HTR-8/SVneo (cell line): Measurements from ENCODE around the gene STIM1.
A peak's percentile ranks its signal among the peaks of the same experiment; 100 is the strongest.

Experiments
- DNase-seq: peaks from one replicate; pipeline ENCODE4 v3.0.0; 2011; ENCODE audit warnings: low spot score, mixed read lengths; ENCODE audit not compliant: insufficient read length
- FAIRE-seq: peaks from 2 replicates; lab custom pipeline; 2011; peaks lifted over from hg19 to GRCh38; lab: Jason Lieb, UNC

The STIM1 gene

DNA sequence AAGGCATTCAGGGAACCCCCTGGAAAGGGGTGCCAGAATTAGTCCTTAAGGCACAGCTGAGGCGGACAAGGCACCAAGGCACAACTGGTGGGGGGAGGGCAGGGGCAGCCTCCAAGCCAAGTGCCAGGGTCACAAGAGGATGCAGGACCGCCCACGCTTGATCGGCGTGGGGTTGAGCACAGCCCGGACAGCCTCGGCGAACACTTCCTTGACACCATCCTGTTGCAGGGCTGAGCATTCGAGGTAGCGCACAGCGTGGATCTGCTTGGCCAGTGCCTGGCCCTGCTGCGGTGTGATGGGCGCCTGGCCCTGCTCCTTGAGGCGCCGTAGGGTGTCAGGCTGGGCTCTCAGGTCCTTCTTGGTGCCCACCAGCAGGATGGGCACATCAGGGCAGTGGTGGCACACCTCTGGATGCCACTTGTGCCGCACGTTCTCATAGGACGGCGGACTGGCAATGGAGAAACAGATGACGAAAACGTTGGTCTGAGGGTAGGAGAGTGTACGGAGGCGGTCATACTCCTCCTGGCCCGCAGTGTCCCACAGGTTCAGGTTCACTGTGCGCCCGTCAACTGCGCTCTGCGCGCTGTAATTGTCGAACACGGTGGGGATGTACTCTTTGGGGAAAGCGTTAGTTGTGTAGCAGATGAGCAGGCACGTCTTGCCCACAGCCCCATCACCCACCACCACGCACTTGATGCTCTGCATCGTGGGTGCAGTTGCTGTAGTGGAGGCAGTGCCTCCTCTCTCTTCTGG is 27.9 kb upstream of the STIM1 start:
- DNase-seq, result no peak
- peak; percentile 55 for FAIRE-seq

DNA sequence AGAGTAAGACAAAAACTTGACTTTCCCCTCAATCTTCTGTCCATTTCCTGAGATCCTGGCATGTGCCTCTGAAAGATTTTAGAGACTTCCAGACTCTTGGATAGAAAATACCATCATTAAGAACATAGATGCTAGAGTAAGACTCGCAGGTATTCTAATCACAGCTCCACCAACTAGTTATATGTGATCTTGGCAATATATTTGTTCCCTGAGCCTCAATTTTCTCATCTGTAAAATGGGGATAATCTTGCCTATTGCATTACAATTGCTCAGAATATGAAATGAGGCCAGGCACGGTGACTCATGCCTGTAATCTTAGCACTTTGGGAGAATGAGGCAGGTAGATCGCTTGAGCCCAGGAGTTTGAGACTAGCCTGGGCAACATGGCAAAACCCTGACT is 25.4 kb upstream of the STIM1 start:
- FAIRE-seq, result no peak

DNA sequence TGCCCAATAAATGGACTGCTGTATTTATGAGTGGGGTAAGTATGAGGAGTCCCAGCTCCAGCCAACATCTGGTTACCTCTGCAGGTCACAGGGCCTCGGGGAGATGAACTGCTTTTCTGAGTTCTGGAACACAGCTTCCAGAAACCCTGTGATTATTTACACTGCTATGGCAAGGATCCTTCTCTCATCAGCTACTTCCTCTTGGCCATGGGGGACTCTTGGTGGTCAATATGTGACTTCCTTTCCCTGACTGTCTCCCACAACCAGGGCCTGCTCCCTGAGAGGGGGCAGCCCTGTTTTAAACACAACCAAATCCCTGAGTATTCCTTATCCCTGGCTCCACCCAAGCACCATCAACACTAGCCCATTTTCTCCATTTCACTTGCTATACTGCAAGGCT is 24.7 kb upstream of the STIM1 start:
- DNase-seq, result no peak
- FAIRE-seq, result no peak

More for the DNA sequence above, 25.4 kb upstream of the STIM1 start:
- no peak for DNase-seq

DNA sequence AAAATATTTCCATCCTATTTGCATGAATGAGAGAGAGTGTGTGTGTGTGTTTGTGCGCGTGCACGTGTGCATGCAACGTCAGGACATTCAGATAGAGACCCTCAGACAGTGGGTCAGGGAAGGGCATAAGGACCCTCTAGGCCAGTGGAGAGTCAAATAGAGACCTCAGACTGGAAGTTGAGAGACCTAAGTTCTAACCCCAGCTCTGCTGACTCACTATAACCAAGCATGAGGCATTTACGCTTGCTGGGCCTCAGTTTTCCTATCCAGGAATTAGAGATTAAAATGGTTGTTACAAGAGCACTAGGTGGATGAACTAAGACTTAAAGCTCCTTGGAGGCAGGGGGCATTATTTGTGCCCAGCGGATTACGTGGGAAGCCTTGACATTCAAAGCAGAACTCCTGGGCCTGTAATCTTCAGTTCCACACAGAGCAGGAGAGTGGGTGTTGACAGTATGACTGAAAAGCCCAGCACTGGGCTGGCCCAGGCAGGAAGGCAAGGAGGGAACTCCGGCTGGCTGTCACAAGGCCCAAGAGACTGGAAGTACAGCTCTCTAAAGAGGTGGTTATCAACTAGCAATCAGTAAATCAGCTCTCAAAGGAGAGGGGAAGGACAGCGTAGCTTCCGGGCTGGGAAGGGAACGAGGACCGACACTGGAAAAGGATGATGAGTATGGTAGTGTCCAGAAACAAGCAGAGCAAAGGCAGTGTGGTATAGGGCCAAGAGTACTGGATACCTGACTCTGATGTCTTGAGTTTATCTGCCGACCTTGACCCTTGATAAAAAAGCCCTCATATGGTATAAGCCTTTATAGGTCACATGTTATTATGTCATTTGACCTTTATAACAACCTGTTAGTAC is 23.9 kb upstream of the STIM1 start:
- FAIRE-seq (no peak), DNase-seq (no peak)

DNA sequence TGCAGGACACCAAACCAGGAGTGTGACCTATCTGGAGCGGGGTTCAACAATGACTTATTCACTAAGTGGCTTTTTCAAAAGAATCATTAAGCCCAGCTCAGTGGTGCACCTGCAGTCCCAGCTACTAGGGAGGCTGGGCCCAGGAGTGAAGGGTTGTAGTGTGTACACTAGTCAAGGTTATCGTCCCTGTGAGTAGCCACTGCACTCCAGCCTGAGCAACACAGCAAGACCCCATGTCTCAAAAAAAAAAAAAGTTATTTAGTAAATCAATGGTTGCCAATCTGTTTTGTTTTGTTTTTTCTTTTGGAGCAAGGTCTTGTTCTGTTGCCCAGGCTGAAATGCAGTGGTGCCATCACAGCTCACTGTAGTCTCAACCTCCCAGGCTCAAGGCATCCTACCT is 22.6 kb upstream of the STIM1 start:
- FAIRE-seq (no peak), DNase-seq (no peak)

DNA sequence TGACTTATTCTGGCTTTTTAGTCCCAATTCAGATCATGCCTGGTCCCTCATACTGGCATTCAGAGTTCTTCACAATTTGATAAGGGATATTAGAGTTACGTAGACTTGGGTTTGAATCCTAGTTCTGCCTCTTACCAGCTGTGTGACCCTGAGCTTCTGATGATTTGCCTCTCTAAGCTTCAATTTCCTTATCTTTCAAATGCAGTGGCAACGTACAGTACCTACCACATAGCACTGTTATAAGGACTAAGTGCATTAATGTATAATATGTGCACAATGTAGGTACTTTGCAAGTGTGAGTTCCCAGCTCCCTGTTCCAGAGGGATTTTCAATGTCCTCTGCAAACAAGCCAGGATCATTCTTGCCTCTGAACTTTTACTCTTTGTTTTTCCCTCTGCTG is 22.0 kb upstream of the STIM1 start:
- no peak for DNase-seq
- no peak for FAIRE-seq

DNA sequence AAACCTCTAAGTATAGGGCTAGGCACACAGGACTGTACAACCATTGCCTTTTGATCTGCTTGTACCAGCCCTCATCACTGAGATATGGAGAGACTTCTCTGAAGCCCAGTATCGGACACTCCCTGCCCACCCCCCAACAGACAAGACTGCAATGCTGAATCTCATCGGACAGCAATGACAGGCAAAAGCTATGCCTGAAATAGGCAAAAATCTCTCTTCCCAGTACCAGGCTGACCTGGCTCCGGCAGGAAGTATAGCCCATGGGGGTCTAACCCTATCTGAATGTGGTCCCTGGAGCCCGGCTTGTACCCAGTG is 21.2 kb upstream of the STIM1 start:
- DNase-seq, result no peak
- FAIRE-seq, result no peak

DNA sequence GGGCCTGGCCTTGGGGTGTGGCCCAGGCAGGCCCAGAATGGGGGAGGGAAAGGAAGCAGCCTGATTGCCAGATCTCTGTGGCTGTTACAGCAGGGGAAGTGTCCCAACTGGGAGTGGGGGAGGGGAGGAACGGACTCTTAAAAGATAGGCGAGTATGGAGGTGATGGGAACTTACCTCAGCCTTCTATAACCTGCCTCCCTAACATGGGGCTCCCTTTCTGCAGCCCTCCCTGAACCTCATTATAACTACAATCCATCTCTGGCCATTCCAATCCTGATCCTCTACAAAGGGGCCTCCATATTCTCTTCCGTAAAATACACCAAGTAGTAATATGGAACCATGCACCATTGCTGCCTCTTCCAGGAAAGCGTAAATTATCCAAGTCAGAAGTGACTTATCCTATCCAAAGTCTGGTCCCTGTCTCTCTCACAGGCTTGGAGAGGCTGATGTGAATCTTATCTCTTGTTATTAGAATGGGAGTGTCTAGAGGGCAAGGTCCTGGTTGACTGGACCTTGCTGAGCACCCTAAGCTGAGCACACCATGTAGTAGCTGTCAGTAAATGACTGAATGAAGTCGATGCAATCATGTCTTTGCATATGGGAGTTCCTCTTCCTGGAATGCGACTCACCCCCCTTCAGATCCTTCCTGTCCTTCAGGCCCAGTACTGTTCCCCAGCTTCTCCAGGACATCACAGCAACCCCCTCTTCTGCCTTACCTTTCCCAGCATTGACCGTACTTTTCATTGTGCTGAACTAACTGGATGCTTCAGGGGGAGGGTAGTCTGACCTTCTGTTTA is 20.6 kb upstream of the STIM1 start:
- FAIRE-seq, result no peak
- DNase-seq, result no peak

DNA sequence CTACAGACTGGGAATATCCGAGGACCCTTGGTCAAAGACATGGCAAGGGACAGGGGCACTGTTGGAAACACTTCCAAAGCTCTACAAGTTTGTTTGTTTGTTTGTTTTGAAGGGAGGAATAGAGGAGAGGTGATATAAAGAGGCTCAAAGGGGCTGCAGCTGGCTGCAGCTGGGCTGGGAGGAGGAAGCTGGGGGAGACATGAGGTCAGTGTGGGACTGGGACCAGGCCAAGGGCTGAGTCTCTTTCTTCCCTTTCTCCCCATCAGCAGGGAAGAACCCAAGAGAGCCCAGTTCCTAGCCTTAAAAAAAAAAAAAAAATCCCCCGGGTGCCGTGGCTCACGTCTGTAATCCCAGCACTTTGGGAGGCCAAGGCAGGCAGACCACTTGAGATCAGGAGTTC is 19.7 kb upstream of the STIM1 start:
- DNase-seq, result no peak
- FAIRE-seq, result no peak

DNA sequence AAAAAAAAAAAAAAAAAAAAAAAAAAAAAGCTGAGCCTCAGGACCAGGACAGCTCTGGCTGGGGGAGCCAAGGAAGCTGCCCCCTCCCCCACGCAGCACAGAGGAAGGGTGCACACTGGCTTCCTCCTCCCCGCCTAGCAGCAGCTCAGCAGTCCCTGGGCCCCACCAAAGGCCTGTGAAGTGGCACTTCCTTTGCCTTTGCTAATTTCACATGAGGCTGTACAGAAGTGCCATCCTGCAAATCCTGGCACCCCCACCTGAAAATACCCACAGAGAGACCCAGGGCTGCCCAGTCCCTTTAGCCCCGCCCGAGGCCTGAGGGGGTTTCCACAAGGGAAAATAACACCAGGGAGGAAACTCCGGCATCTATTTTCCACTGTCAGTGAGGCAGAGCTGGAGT is 18.6 kb upstream of the STIM1 start:
- DNase-seq, result no peak
- FAIRE-seq, result no peak

DNA sequence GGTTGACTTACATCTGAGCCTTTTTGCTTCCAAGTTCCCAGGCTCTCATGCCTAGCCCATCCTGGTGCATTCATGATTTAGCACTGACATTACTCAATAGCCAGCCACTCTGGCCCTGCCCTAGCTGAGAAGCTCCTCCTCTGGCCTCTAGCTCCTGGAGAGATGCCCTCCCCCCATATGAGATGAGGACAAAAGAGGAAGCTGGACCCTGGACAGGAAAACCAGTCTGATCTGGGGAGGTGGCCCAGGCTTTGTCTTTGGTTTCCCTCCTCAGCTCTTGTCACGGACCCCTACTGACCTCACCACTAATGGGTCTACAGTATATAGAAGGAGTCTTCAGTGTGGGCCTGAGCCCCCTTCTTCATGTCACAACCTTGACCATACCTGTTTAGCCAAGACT is 17.7 kb upstream of the STIM1 start:
- FAIRE-seq (no peak), DNase-seq (no peak)

DNA sequence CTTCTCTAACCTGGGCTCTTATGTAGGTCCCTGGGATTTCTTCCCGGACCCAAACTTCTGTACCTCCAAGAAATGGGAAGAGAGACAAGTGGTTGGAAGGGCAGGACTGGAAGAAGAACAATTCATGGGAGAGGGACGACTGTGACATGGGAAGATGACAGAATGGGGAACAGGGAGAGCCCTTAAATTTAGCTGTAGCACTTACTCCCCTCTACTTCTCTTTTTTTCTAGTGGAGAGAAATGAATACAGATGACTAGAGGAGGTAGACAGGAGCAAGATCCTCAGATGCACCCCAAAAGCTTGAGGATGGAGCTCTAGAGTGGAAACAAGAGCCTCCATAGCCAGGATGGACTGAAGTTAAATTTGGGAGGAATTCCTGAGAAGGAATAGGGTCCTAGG is 17.0 kb upstream of the STIM1 start:
- DNase-seq (no peak), FAIRE-seq (no peak)

DNA sequence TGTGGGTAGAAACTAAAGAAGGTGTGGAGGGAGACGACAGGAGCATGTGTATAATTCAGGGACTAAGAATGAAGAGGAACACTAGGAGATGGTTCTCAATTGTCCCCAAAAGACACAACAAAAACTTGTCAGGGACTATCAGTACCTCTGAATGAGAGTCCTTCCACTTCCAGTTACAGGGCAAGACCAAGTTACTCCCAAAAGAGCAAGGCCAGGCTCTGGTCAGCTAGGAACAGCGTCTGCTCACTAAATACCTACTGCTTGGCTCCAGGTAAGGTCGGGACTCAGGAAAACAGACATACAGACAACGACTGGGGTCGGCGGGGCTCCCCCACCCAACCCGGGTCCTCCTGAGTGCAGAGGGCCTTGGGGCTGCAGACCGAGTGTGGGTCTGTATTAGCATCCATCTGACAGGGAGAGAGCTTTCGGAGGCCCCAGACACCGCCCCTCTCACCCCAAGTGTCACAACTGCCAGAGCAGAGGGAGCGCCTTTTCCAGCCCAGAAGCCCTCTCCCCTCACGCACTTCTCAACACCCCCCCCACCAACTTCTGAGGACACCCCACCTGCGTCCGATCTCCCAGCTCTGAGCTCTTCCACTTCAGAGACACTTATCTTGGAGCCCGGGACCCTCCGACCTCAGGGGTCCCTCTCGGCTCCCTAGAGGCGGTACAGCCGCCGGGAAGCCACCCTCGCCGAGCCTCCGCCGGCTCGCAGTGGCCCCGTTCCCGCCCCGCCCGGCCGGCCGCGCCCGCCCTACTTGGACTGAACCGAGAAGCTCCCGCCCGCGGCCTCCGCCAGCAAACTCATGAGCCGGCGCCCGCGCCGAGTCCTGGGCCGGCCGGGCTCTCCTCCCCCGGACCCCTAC is 15.2 kb upstream of the STIM1 start:
- FAIRE-seq (no peak), DNase-seq (peak; percentile 17)

DNA sequence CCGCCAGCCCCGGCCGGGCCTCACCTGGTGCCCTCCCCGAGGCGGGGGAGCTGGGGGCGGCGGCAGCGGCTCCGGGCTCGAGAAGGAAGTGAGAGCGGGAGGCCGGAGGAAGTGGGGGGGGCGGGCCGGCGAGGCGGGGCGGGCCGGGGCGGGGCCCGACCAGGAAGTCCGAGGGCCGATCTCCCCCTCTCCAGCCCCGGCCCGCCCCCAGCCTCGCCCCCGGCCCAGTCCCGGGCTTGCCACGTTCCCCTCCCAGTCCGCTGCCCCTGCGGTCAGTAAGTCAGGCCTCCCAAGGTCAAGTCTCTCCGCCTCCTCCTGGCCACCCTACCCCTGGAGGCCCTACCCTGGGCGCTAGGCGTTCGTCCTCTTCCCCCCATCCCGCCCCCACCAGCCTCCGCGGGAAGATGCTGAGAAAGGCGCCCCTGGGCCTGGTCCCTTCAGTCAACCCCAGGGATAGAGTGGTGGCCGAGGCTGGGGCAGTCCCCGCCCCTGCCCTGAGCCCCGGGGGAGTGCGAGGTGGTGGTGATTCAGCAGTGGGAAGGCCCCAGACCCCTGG is 14.5 kb upstream of the STIM1 start, which contains the start of gene RHOG:
TSS of gene RHOG (minus strand) at position 90 of the 556 bp plus-strand sequence. CDS start 12,821 bp downstream, outside the sequence.
- DNase-seq (peak; percentile 75), FAIRE-seq (no peak)

DNA sequence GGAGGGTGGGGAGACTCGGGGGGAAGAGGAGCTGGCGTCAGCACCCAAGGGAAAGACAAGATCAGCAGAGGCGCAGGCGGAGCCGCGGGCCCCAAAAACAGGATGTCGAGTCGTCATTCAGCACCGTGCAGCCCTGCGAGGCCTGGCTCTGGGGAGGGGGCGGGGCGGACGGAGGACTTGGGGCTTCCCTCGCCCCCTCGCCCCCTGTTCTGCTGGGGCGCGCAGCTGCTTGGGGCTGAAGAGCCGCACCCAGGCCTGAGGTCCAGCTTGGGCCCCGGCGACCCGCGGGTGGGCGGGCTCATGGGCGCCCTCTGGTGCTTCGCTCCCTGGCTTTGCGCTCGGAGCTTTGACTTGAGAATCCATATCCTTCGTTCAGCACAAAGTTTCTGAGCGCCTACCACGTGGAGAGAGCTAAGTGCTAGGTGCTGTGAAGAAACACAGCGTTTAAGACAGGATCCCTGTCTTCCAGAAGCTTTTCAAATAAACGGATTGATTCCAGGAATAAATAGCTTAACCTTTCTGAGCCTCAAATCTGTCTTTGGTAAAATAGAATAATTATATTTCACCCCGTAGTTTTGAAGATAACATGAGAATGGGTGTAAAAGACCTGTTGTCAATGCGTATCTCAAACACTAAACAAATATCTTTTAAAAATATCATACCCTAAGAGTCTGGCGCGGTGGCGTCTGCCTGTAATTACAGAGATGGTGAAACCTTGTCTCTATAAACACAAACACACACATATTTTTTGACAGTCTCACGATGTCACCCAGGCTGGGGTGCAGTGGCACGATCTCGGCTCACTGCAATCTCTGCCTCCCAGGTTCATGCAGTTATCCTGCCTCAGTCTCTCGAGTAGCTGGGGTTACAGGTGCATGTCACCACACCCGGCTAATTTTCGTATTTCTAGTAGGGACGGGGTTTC is 13.8 kb upstream of the STIM1 start:
- no peak for FAIRE-seq

DNA sequence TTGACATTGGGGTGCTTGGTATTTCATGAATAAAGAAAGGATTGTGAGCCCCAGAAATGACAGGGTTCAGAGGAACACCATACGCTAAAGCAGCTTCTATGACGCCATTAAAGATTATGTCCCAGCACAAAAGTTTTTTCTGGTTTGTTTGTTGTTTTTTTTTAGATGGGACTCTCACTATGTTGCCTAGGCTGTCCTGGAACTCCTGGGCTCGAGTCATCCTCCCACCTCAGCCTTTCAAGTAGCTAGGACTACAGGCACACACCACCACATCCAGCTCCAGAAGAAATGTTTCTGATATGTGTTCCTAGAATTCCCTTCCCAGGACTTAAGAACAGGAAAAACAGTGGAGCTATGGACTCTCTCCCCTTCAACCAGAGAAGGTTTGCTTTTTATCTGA is 12.1 kb upstream of the STIM1 start:
- no peak for FAIRE-seq
- DNase-seq, result no peak

More for the DNA sequence above, 13.8 kb upstream of the STIM1 start:
- DNase-seq, result peak; percentile 79

DNA sequence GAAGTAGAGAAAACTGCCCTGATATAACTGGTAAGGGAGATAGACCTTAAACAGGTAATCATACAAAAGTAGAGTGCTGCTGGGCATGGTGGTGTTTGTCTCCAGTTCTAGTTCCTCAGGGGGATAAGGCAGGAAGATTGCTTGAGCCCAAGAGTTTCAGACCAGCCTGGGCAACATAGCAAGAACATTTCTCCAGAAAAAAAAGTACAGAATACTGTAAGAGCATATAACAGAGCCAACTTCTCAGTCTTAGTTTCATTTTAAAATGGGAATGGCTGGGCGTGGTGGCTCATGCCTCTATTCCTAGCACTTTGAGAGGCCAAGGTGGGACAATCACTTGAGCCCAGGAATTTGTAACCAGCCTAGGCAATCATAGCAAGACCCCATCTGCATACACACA is 10.2 kb upstream of the STIM1 start:
- no peak for FAIRE-seq
- DNase-seq, result no peak

DNA sequence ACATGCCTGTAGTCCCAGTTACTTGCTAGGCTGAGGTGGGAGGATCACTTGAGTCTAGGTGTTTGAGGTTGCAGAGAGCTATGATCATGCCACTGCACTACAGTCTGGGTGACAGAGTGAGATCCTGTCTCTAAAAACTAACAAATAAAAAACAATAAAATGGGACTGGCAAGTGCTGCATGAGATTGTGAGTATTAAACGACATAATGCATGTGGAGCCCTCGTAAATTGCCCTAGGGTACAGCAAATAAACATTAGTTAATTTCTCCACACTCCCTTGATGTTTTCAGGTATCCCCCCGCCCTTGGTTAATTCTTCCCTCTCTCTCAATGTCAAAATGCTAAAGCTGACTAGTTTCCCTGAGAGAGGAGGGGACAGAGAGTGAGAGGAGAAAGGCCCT is 9.8 kb upstream of the STIM1 start:
- DNase-seq (no peak), FAIRE-seq (no peak)
